GM23338 (cell line): ENCODE results near the gene RPL29. TPM values are rescaled to one million over a fixed set of nuclear protein-coding genes. Genes with fewer than 3 reads are reported as not detected.

ENCODE experiments used
- ATAC-seq: fragments of 200-7000 bp; cut with Tn5 transposase; 3 replicates; pipeline ENCODE4 v1.9.1; 2020
- DNase-seq: peaks from one replicate; pipeline ENCODE4 v3.0.0-alpha.2; 2015; ENCODE audit warnings: low spot score
- H2AFZ ChIP-seq: fragments of 200-600 bp; sonication (generic); 2 replicates; pipeline ENCODE4 v1.8.0; 2016; ENCODE audit warnings: antibody characterized with exemption, mild to moderate bottlenecking, moderate library complexity
- H3F3A ChIP-seq: fragments of 200-600 bp; sonication (generic); replicated peaks from 2 replicates; pipeline ENCODE4 v1.8.0; 2017; ENCODE audit warnings: antibody characterized with exemption, mixed run types, low read depth
- H3K27ac ChIP-seq: fragments of 200-600 bp; sonication (generic); 2 replicates; pipeline ENCODE4 v1.6.1; 2016; ENCODE audit warnings: low read depth
- H3K27me3 ChIP-seq: fragments of 200-600 bp; sonication (generic); 2 replicates; pipeline ENCODE4 v1.8.0; 2016; ENCODE audit warnings: mild to moderate bottlenecking, mixed run types, moderate library complexity; ENCODE audit not compliant: insufficient read depth
- H3K36me3 ChIP-seq: fragments of 200-600 bp; sonication (generic); 2 replicates; pipeline ENCODE4 v1.8.0; 2016; ENCODE audit warnings: mild to moderate bottlenecking; ENCODE audit not compliant: insufficient read depth
- H3K4me1 ChIP-seq: fragments of 200-600 bp; sonication (generic); 2 replicates; pipeline ENCODE4 v1.8.0; 2016; ENCODE audit warnings: mild to moderate bottlenecking, moderate library complexity; ENCODE audit not compliant: insufficient read depth
- H3K4me2 ChIP-seq: fragments of 200-600 bp; sonication (generic); 2 replicates; pipeline ENCODE4 v1.7.1; 2017; ENCODE audit warnings: mixed run types
- H3K4me3 ChIP-seq: fragments of 200-600 bp; sonication (generic); 2 replicates; pipeline ENCODE4 v1.6.1; 2016; ENCODE audit warnings: mixed run types
- H3K79me2 ChIP-seq: fragments of 200-600 bp; sonication (generic); replicated peaks from 2 replicates; pipeline ENCODE4 v1.8.0; 2017; ENCODE audit warnings: mild to moderate bottlenecking; ENCODE audit not compliant: insufficient read depth
- H3K9me2 ChIP-seq: fragments of 200-600 bp; sonication (generic); 2 replicates; pipeline ENCODE4 v1.8.0; 2017; ENCODE audit not compliant: insufficient read depth
- H4K20me1 ChIP-seq: fragments of 200-600 bp; sonication (generic); replicated peaks from 2 replicates; pipeline ENCODE4 v1.8.0; 2017; ENCODE audit warnings: mild to moderate bottlenecking; ENCODE audit not compliant: insufficient read depth
- H3K27ac Mint-ChIP-seq: 2 replicates; pipeline ENCODE4 v1.8.0; 2020; ENCODE audit warnings: inconsistent platforms, mild to moderate bottlenecking, moderate library complexity, mixed read lengths
- H3K27me3 Mint-ChIP-seq: 3 replicates; pipeline ENCODE4 v1.8.0; 2022; ENCODE audit warnings: low read depth, mild to moderate bottlenecking, moderate library complexity, mixed read lengths, inconsistent platforms; ENCODE audit not compliant: insufficient read depth, poor library complexity
- H3K36me3 Mint-ChIP-seq: 3 replicates; pipeline ENCODE4 v1.8.0; 2021; ENCODE audit warnings: low read depth, mild to moderate bottlenecking, inconsistent platforms, moderate library complexity, mixed read lengths
- H3K4me1 Mint-ChIP-seq: 3 replicates; pipeline ENCODE4 v1.8.0; 2020; ENCODE audit warnings: mild to moderate bottlenecking, inconsistent platforms, mixed read lengths
- H3K4me3 Mint-ChIP-seq: 3 replicates; pipeline ENCODE4 v1.8.0; 2021; ENCODE audit warnings: moderate library complexity, mild to moderate bottlenecking, inconsistent platforms, mixed read lengths
- H3K9me3 Mint-ChIP-seq: 3 replicates; pipeline ENCODE4 v1.8.0; 2020; ENCODE audit warnings: moderate library complexity, mild to moderate bottlenecking, inconsistent platforms, mixed read lengths
- CREB1 ChIP-seq: fragments of 250-450 bp; sonication (Bioruptor Pico); IDR thresholded peaks from 2 replicates; pipeline ENCODE4 v1.5.0; 2020; ENCODE audit warnings: low read depth, mild to moderate bottlenecking, moderate library complexity
- EZH2 ChIP-seq: fragments of 200-600 bp; sonication (generic); IDR thresholded peaks from one replicate; pipeline ENCODE4 v1.8.0; 2017; ENCODE audit warnings: antibody characterized with exemption, mild to moderate bottlenecking, low read depth; ENCODE audit not compliant: unreplicated experiment
- EZH2phosphoT487 ChIP-seq: fragments of 200-600 bp; sonication (generic); IDR thresholded peaks from one replicate; pipeline ENCODE4 v1.8.1; 2018; ENCODE audit warnings: antibody characterized with exemption; ENCODE audit not compliant: unreplicated experiment
- JUNB ChIP-seq: IDR thresholded peaks from one replicate; pipeline ENCODE4 v1.6.1; 2016; ENCODE audit warnings: antibody characterized with exemption; ENCODE audit not compliant: unreplicated experiment
- NANOG ChIP-seq: IDR thresholded peaks from 2 replicates; pipeline ENCODE4 v1.6.1; 2016; ENCODE audit warnings: antibody characterized with exemption, borderline replicate concordance
- POLR2AphosphoS5 ChIP-seq: IDR thresholded peaks from 2 replicates; pipeline ENCODE4 v1.6.1; 2016; ENCODE audit warnings: antibody characterized with exemption, low read depth
- STAT1 ChIP-seq: IDR thresholded peaks from one replicate; pipeline ENCODE4 v1.6.1; 2016; ENCODE audit warnings: antibody characterized with exemption; ENCODE audit not compliant: unreplicated experiment
- ZNF114 ChIP-seq: fragments of 250-450 bp; sonication (Bioruptor Pico); IDR thresholded peaks from 2 replicates; pipeline ENCODE4 v1.5.0; 2020; ENCODE audit warnings: mild to moderate bottlenecking, moderate library complexity
- ZNF331 ChIP-seq: fragments of 250-450 bp; sonication (Bioruptor Pico); IDR thresholded peaks from 2 replicates; pipeline ENCODE4 v1.5.0; 2020; ENCODE audit warnings: low read depth, mild to moderate bottlenecking, moderate library complexity
- polyA plus RNA-seq: library from polyadenylated mRNA; unstranded; fragments of >200 nt; fragmentation: Nextera tagmentation; extraction: Ambion mirVana; gene quantifications from 2 replicates; pipeline ENCODE4 v1.2.1, GENCODE V29; 2016
- total RNA-seq: library from RNA; depleted of rRNA; stranded (reverse); fragments of >200 nt; shearing (Covaris generic); gene quantifications from 2 replicates; pipeline ENCODE4 v1.2.3, GENCODE V29; 2014
- TF ChIP-seq, protein P1 (sequence below), 2 experiments: fragments of 200-600 bp in 1 of 2; sonication (generic) in 1 of 2; conservative IDR thresholded peaks; 2 replicates each; pipeline versions ENCODE4 v1.5.1 to v1.6.1; 2016 to 2017; ENCODE audit warnings: antibody characterized with exemption in 2 of 2, low read depth in 2 of 2, mild to moderate bottlenecking in 2 of 2, moderate library complexity in 1 of 2
- TF ChIP-seq, protein P2 (sequence below): IDR thresholded peaks from one replicate; pipeline ENCODE4 v1.6.1; 2018; ENCODE audit warnings: antibody characterized with exemption; ENCODE audit not compliant: unreplicated experiment
- TF ChIP-seq, protein P3 (sequence below): fragments of 250-450 bp; sonication (Bioruptor Pico); IDR thresholded peaks from 2 replicates; pipeline ENCODE4 v1.5.0; 2020; ENCODE audit warnings: mild to moderate bottlenecking, moderate library complexity
- TF ChIP-seq, protein P4 (sequence below): IDR thresholded peaks from 2 replicates; pipeline ENCODE4 v1.6.1; 2016; ENCODE audit warnings: antibody characterized with exemption

Gene RPL29
- total and polyA plus RNA-seq, 2 experiments from 2014 or later: 1,471 to 1,864 TPM

DNA sequence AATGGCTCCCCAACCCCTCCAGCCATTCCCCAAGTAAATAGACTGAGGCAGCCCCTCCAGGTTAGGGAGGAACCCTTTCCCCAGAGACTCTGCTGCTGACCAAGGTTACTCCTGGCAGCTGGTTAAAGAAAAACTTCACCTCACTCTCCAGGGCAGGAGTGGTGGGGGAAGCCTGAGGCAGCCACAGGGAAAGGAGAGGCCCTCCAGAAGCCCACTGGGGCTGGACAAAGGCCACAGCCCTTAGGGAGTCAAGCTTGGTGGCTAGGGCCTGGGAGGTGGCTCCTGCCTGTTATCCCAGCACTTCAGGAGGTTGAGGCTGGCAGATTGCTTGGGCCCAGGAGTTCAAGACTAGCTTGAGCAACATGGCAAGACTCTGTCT is 11.4 kb downstream of the RPL29 start:
- Histone ChIP-seq H3K27me3 (no peaks in the 10 kb centered on the region), H3K36me3 (no peaks in the 10 kb centered on the region), H3F3A (peaks cover 11% of the 10 kb centered on the region), H3K4me1 (peaks cover 15% of the 10 kb centered on the region), H3K4me2 (peak overlapping the region; percentile 99; the same call in 1 of the 2 replicates), H3K4me3 (peak overlapping the region; percentile 90; the same call in 1 of the 2 replicates), H4K20me1 (no peaks in the 10 kb centered on the region; the same call in 1 of the 2 replicates), H2AFZ (no peak overlapping the region), H3K27ac (no peak overlapping the region), H3K9me2 (no peaks in the 10 kb centered on the region), H3K79me2 (no peaks in the 10 kb centered on the region)
- Mint-ChIP-seq H3K9me3 (no peaks in the 10 kb centered on the region), H3K4me1 (peaks cover 26% of the 10 kb centered on the region), H3K27ac (no peak overlapping the region), H3K36me3 (0 out of 3 replicates have a peak, but pooled peaks cover 3% of the 10 kb centered on the region), H3K27me3 (peaks cover 16% of the 10 kb centered on the region), H3K4me3 (peak overlapping the region; percentile 82)
- ATAC-seq (no peak), DNase-seq (no peak)
- TF ChIP-seq EZH2phosphoT487 (no peak), ZNF114 (CRISPR knock-in tag) (no peak), STAT1 (no peak), JUNB (no peak), ZNF331 (CRISPR knock-in tag) (no peak), EZH2 (no peak), CREB1 (CRISPR knock-in tag) (no peak), POLR2AphosphoS5 (no peak), NANOG (no peak)
- TF ChIP-seq, protein P1, sequence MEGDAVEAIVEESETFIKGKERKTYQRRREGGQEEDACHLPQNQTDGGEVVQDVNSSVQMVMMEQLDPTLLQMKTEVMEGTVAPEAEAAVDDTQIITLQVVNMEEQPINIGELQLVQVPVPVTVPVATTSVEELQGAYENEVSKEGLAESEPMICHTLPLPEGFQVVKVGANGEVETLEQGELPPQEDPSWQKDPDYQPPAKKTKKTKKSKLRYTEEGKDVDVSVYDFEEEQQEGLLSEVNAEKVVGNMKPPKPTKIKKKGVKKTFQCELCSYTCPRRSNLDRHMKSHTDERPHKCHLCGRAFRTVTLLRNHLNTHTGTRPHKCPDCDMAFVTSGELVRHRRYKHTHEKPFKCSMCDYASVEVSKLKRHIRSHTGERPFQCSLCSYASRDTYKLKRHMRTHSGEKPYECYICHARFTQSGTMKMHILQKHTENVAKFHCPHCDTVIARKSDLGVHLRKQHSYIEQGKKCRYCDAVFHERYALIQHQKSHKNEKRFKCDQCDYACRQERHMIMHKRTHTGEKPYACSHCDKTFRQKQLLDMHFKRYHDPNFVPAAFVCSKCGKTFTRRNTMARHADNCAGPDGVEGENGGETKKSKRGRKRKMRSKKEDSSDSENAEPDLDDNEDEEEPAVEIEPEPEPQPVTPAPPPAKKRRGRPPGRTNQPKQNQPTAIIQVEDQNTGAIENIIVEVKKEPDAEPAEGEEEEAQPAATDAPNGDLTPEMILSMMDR (conservative IDR thresholded peaks at IDR 0.05; ENCODE audit: low read depth in 2 of 2): no peak
- TF ChIP-seq, protein P2, sequence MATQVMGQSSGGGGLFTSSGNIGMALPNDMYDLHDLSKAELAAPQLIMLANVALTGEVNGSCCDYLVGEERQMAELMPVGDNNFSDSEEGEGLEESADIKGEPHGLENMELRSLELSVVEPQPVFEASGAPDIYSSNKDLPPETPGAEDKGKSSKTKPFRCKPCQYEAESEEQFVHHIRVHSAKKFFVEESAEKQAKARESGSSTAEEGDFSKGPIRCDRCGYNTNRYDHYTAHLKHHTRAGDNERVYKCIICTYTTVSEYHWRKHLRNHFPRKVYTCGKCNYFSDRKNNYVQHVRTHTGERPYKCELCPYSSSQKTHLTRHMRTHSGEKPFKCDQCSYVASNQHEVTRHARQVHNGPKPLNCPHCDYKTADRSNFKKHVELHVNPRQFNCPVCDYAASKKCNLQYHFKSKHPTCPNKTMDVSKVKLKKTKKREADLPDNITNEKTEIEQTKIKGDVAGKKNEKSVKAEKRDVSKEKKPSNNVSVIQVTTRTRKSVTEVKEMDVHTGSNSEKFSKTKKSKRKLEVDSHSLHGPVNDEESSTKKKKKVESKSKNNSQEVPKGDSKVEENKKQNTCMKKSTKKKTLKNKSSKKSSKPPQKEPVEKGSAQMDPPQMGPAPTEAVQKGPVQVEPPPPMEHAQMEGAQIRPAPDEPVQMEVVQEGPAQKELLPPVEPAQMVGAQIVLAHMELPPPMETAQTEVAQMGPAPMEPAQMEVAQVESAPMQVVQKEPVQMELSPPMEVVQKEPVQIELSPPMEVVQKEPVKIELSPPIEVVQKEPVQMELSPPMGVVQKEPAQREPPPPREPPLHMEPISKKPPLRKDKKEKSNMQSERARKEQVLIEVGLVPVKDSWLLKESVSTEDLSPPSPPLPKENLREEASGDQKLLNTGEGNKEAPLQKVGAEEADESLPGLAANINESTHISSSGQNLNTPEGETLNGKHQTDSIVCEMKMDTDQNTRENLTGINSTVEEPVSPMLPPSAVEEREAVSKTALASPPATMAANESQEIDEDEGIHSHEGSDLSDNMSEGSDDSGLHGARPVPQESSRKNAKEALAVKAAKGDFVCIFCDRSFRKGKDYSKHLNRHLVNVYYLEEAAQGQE: no peak
- TF ChIP-seq, protein P3, sequence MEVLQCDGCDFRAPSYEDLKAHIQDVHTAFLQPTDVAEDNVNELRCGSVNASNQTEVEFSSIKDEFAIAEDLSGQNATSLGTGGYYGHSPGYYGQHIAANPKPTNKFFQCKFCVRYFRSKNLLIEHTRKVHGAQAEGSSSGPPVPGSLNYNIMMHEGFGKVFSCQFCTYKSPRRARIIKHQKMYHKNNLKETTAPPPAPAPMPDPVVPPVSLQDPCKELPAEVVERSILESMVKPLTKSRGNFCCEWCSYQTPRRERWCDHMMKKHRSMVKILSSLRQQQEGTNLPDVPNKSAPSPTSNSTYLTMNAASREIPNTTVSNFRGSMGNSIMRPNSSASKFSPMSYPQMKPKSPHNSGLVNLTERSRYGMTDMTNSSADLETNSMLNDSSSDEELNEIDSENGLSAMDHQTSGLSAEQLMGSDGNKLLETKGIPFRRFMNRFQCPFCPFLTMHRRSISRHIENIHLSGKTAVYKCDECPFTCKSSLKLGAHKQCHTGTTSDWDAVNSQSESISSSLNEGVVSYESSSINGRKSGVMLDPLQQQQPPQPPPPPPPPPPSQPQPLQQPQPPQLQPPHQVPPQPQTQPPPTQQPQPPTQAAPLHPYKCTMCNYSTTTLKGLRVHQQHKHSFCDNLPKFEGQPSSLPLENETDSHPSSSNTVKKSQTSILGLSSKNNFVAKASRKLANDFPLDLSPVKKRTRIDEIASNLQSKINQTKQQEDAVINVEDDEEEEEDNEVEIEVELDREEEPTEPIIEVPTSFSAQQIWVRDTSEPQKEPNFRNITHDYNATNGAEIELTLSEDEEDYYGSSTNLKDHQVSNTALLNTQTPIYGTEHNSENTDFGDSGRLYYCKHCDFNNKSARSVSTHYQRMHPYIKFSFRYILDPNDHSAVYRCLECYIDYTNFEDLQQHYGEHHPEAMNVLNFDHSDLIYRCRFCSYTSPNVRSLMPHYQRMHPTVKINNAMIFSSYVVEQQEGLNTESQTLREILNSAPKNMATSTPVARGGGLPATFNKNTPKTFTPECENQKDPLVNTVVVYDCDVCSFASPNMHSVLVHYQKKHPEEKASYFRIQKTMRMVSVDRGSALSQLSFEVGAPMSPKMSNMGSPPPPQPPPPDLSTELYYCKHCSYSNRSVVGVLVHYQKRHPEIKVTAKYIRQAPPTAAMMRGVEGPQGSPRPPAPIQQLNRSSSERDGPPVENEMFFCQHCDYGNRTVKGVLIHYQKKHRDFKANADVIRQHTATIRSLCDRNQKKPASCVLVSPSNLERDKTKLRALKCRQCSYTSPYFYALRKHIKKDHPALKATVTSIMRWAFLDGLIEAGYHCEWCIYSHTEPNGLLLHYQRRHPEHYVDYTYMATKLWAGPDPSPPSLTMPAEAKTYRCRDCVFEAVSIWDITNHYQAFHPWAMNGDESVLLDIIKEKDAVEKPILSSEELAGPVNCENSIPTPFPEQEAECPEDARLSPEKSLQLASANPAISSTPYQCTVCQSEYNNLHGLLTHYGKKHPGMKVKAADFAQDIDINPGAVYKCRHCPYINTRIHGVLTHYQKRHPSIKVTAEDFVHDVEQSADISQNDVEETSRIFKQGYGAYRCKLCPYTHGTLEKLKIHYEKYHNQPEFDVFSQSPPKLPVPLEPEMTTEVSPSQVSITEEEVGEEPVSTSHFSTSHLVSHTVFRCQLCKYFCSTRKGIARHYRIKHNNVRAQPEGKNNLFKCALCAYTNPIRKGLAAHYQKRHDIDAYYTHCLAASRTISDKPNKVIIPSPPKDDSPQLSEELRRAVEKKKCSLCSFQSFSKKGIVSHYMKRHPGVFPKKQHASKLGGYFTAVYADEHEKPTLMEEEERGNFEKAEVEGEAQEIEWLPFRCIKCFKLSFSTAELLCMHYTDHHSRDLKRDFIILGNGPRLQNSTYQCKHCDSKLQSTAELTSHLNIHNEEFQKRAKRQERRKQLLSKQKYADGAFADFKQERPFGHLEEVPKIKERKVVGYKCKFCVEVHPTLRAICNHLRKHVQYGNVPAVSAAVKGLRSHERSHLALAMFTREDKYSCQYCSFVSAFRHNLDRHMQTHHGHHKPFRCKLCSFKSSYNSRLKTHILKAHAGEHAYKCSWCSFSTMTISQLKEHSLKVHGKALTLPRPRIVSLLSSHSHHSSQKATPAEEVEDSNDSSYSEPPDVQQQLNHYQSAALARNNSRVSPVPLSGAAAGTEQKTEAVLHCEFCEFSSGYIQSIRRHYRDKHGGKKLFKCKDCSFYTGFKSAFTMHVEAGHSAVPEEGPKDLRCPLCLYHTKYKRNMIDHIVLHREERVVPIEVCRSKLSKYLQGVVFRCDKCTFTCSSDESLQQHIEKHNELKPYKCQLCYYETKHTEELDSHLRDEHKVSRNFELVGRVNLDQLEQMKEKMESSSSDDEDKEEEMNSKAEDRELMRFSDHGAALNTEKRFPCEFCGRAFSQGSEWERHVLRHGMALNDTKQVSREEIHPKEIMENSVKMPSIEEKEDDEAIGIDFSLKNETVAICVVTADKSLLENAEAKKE (CRISPR knock-in tag): no peak
- TF ChIP-seq, protein P4, sequence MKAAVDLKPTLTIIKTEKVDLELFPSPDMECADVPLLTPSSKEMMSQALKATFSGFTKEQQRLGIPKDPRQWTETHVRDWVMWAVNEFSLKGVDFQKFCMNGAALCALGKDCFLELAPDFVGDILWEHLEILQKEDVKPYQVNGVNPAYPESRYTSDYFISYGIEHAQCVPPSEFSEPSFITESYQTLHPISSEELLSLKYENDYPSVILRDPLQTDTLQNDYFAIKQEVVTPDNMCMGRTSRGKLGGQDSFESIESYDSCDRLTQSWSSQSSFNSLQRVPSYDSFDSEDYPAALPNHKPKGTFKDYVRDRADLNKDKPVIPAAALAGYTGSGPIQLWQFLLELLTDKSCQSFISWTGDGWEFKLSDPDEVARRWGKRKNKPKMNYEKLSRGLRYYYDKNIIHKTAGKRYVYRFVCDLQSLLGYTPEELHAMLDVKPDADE: no peak
